Fibroblast of upper back skin (primary cell): ENCODE data around the gene ZNF362.

Source experiments
- DNase-seq: peaks from one replicate; pipeline ENCODE4 v3.0.0-alpha.2; 2013

The ZNF362 gene

GRCh38 chr1:33246171-33246570 lies 10.1 kb upstream of the ZNF362 start:
- no peak for DNase-seq

GRCh38 chr1:33247545-33247944 lies 8.7 kb upstream of the ZNF362 start:
- no peak for DNase-seq

- DNase-seq = no peak
Observed at GRCh38 chr1:33248244-33248643, 8.0 kb upstream of the ZNF362 start.

GRCh38 chr1:33249422-33249821 lies 6.9 kb upstream of the ZNF362 start:
- no peak for DNase-seq

GRCh38 chr1:33250217-33250616 lies 6.1 kb upstream of the ZNF362 start:
- no peak for DNase-seq

- DNase-seq = no peak
Observed at GRCh38 chr1:33250724-33251123, 5.6 kb upstream of the ZNF362 start.

- DNase-seq = no peak
Observed at GRCh38 chr1:33254491-33254890, 1.8 kb upstream of the ZNF362 start.

GRCh38 chr1:33255347-33256220 lies 708 bp upstream of the ZNF362 start:
- peak; percentile 44 for DNase-seq

- no peak for DNase-seq
Observed at GRCh38 chr1:33256221-33256470, 146 bp upstream of the ZNF362 start.

GRCh38 chr1:33257207-33257771 lies 997 bp downstream of the ZNF362 start:
- peak; percentile 43 for DNase-seq

- no peak for DNase-seq
Observed at GRCh38 chr1:33257772-33258712, 1.8 kb downstream of the ZNF362 start.

- no peak for DNase-seq
Observed at GRCh38 chr1:33258788-33259274, 2.5 kb downstream of the ZNF362 start.

GRCh38 chr1:33259879-33260278 lies 3.6 kb downstream of the ZNF362 start:
- DNase-seq = no peak

- no peak for DNase-seq
Observed at GRCh38 chr1:33260439-33260838, 4.1 kb downstream of the ZNF362 start.

GRCh38 chr1:33261344-33261743 lies 5.1 kb downstream of the ZNF362 start:
- DNase-seq = no peak

GRCh38 chr1:33263890-33264504 lies 7.7 kb downstream of the ZNF362 start:
- DNase-seq = no peak

- no peak for DNase-seq
Observed at GRCh38 chr1:33265780-33266605, 9.7 kb downstream of the ZNF362 start.

GRCh38 chr1:33266766-33267165 lies 10.5 kb downstream of the ZNF362 start:
- DNase-seq = no peak

- no peak for DNase-seq
Observed at GRCh38 chr1:33267468-33268205, 11.3 kb downstream of the ZNF362 start.

GRCh38 chr1:33268457-33268856 lies 12.2 kb downstream of the ZNF362 start:
- DNase-seq = no peak

- no peak for DNase-seq
Observed at GRCh38 chr1:33268927-33269610, 12.8 kb downstream of the ZNF362 start.
